OCI-LY7 (cell line): ENCODE data around the gene SPSB1. TPM values are rescaled to one million over a fixed set of nuclear protein-coding genes. Genes with fewer than 3 reads are reported as not detected.

Experiments used
- BruUV-seq: library from RNA; stranded (reverse); fragments of 400-500 nt; replicated peaks from 2 replicates; lab custom pipeline; 2021; lab: Mats Ljungman, UMichigan
- CTCF ChIA-PET: fragments of 300-600 bp; sonication (Branson Sonifier 250); formaldehyde crosslinking; loops from one replicate; lab custom pipeline; 2022; ENCODE audit warnings: antibody characterized with exemption; ENCODE audit not compliant: unreplicated experiment; lab: Charles Lee
- POLR2A ChIA-PET: fragments of 300-600 bp; sonication (Branson Sonifier 250); formaldehyde crosslinking; loops from one replicate; lab custom pipeline; 2022; ENCODE audit warnings: antibody characterized with exemption; lab: Charles Lee
- DNase-seq: peaks from one replicate; pipeline ENCODE4 v3.0.0-alpha.2; 2015; ENCODE audit warnings: low spot score
- H2AFZ ChIP-seq: fragments of 200-600 bp; sonication (generic), shearing (Covaris generic); 2 replicates; pipeline ENCODE4 v1.6.1; 2014; ENCODE audit warnings: mild to moderate bottlenecking, antibody characterized with exemption, low read length, moderate library complexity
- H3K27ac ChIP-seq: fragments of 200-600 bp; sonication (generic); 2 replicates; pipeline ENCODE4 v1.5.1; 2014; ENCODE audit warnings: mixed run types, low read depth, mild to moderate bottlenecking, moderate library complexity, low read length, inconsistent platforms; ENCODE audit not compliant: poor library complexity, severe bottlenecking
- H3K36me3 ChIP-seq: fragments of 200-600 bp; sonication (generic); 2 replicates; pipeline ENCODE4 v1.6.1; 2014; ENCODE audit warnings: mild to moderate bottlenecking, antibody characterized with exemption, low read length, moderate library complexity, mixed read lengths; ENCODE audit not compliant: insufficient read depth
- H3K4me1 ChIP-seq: fragments of 200-600 bp; sonication (generic); 2 replicates; pipeline ENCODE4 v1.5.1; 2014; ENCODE audit warnings: mild to moderate bottlenecking, low read length; ENCODE audit not compliant: insufficient read depth, poor library complexity, severe bottlenecking
- H3K4me2 ChIP-seq: fragments of 200-600 bp; sonication (generic); 2 replicates; pipeline ENCODE4 v1.6.1; 2014; ENCODE audit warnings: mild to moderate bottlenecking, low read length
- H3K4me3 ChIP-seq: fragments of 200-600 bp; sonication (generic); 2 replicates; pipeline ENCODE4 v1.5.1; 2014; ENCODE audit warnings: mild to moderate bottlenecking, low read depth, low read length; ENCODE audit not compliant: poor library complexity, severe bottlenecking
- H3K79me2 ChIP-seq: fragments of 200-600 bp; sonication (generic); 2 replicates; pipeline ENCODE4 v1.6.1; 2016; ENCODE audit warnings: low read depth, mild to moderate bottlenecking, low read length, moderate library complexity, mixed read lengths; ENCODE audit not compliant: insufficient read depth
- H3K9me2 ChIP-seq: fragments of 200-600 bp; sonication (generic); 2 replicates; pipeline ENCODE4 v1.6.1; 2016; ENCODE audit warnings: mild to moderate bottlenecking, low read length, mixed read lengths; ENCODE audit not compliant: insufficient read depth
- H3K9me3 ChIP-seq: fragments of 200-600 bp; sonication (generic); 2 replicates; pipeline ENCODE4 v1.6.1; 2014; ENCODE audit warnings: mild to moderate bottlenecking, mixed run types, low read length, mixed read lengths
- H4K20me1 ChIP-seq: fragments of 200-600 bp; sonication (generic); 2 replicates; pipeline ENCODE4 v1.6.1; 2014; ENCODE audit warnings: mild to moderate bottlenecking, antibody characterized with exemption, low read length, moderate library complexity, mixed read lengths; ENCODE audit not compliant: insufficient read depth
- EZH2phosphoT487 ChIP-seq: fragments of 200-600 bp; sonication (generic); IDR thresholded peaks from 2 replicates; pipeline ENCODE4 v1.6.1; 2018; ENCODE audit warnings: low read depth, borderline replicate concordance, mild to moderate bottlenecking, mixed run types, antibody characterized with exemption, low read length, moderate library complexity, mixed read lengths
- intact Hi-C: fragments of 100-400 bp; cut with micrococcal nuclease; formaldehyde crosslinking; loops from one replicate; pipeline ENCODE4 v1.10.0; 2022; ENCODE audit not compliant: unreplicated experiment
- total RNA-seq, 2 experiments: library from RNA; depleted of rRNA in 1 of 2; stranded (reverse); fragments of >200 nt in 1 of 2; shearing (Covaris generic) in 1 of 2; gene quantifications; 2 replicates each; pipeline ENCODE4 v1.2.3, GENCODE V29; 2014 to 2022
- TF ChIP-seq, protein P1 (sequence below): fragments of 200-600 bp; sonication (generic); conservative IDR thresholded peaks from 2 replicates; pipeline ENCODE4 v1.5.1; 2014; ENCODE audit warnings: mild to moderate bottlenecking, antibody characterized with exemption, low read length, moderate library complexity, mixed read lengths

The SPSB1 gene
- total RNA-seq, 2 experiments from 2014 or later, result 1.2 to 14.0 TPM

GRCh38 chr1:9401080-9401453, 108.4 kb downstream of the SPSB1 start:
- Histone ChIP-seq H3K27ac (no peak overlapping the region), H3K9me2 (no peaks in the 10 kb centered on the region), H3K4me1 (peaks cover 48% of the 10 kb centered on the region), H2AFZ (no peak overlapping the region), H3K9me3 (no peaks in the 10 kb centered on the region), H3K79me2 (no peaks in the 10 kb centered on the region), H3K36me3 (no peaks in the 10 kb centered on the region), H4K20me1 (no peaks in the 10 kb centered on the region), H3K4me2 (peak overlapping the region; percentile 44), H3K4me3 (no peak overlapping the region)
- ChIA-PET CTCF (no interaction called here), POLR2A (interaction anchor here (2.3 kb wide), 1 partner anchor 25 kb away, joined by 7 read pairs; no protein-coding TSS in a partner anchor)
- TF ChIP-seq EZH2phosphoT487, result no peak
- TF ChIP-seq, protein P1, sequence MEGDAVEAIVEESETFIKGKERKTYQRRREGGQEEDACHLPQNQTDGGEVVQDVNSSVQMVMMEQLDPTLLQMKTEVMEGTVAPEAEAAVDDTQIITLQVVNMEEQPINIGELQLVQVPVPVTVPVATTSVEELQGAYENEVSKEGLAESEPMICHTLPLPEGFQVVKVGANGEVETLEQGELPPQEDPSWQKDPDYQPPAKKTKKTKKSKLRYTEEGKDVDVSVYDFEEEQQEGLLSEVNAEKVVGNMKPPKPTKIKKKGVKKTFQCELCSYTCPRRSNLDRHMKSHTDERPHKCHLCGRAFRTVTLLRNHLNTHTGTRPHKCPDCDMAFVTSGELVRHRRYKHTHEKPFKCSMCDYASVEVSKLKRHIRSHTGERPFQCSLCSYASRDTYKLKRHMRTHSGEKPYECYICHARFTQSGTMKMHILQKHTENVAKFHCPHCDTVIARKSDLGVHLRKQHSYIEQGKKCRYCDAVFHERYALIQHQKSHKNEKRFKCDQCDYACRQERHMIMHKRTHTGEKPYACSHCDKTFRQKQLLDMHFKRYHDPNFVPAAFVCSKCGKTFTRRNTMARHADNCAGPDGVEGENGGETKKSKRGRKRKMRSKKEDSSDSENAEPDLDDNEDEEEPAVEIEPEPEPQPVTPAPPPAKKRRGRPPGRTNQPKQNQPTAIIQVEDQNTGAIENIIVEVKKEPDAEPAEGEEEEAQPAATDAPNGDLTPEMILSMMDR, result no peak
- intact Hi-C loops, result no loop called here
- BruUV-seq, result no TSS peak
- DNase-seq, result no peak

GRCh38 chr1:9402256-9402616, 109.5 kb downstream of the SPSB1 start:
- BruUV-seq, result no TSS peak
- Histone ChIP-seq H3K4me1 (peaks cover 59% of the 10 kb centered on the region), H3K9me2 (no peaks in the 10 kb centered on the region), H3K4me3 (no peak overlapping the region), H3K79me2 (no peaks in the 10 kb centered on the region), H3K27ac (no peak overlapping the region), H3K4me2 (no peak overlapping the region), H4K20me1 (no peaks in the 10 kb centered on the region), H3K9me3 (no peaks in the 10 kb centered on the region), H3K36me3 (no peaks in the 10 kb centered on the region), H2AFZ (no peak overlapping the region)
- POLR2A ChIA-PET, result no interaction called here
- CTCF ChIA-PET, result no interaction called here
- intact Hi-C loops, result no loop called here
- no peak for TF ChIP-seq EZH2phosphoT487
- TF ChIP-seq, protein P1, result no peak
- DNase-seq, result no peak

DNA sequence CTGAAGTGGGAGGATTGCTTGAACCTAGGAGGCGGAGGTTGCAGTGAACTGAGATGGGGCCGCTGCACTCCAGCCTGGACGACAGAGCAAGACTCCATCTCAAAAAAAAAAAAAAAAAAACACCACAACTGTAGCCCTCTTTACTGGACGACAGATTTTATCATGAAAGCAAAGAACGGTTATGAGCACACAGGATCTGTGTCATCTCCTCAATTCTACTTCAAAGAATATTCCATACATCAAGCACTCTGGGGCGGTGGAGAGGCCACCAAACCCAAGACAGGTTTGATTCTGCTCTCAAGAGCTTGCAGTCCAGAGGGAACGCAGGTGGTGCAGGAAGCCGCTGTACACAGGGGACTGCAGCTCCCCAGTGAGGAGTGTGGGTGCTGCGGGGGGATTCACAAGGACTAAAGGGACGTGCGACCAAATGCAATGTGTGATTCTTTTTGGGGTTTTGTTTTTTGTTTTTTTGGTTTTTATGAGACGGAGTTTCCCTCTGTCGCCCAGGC, 110.1 kb downstream of the SPSB1 start:
- no peak overlapping the region for H3K27ac ChIP-seq
- H4K20me1 ChIP-seq, result no peaks in the 10 kb centered on the region
- no peak for DNase-seq
- no peak overlapping the region for H2AFZ ChIP-seq
- H3K4me2 ChIP-seq, result no peak overlapping the region
- CTCF ChIA-PET, result no interaction called here
- H3K36me3 ChIP-seq, result no peaks in the 10 kb centered on the region
- TF ChIP-seq, protein P1, result no peak
- TF ChIP-seq EZH2phosphoT487, result no peak
- H3K79me2 ChIP-seq, result no peaks in the 10 kb centered on the region
- POLR2A ChIA-PET, result no interaction called here
- peaks cover 63% of the 10 kb centered on the region for H3K4me1 ChIP-seq
- H3K9me2 ChIP-seq, result no peaks in the 10 kb centered on the region
- H3K9me3 ChIP-seq, result no peaks in the 10 kb centered on the region
- BruUV-seq, result no TSS peak
- intact Hi-C loops, result no loop called here
- H3K4me3 ChIP-seq, result no peak overlapping the region
